ENCODE measurements around the gene CDC14B. TPM values are rescaled to one million over a fixed set of nuclear protein-coding genes. Genes with fewer than 3 reads are reported as not detected.
"Not testable (repeated sequence)": the region's sequence is repeated elsewhere in the genome, so short reads cannot be mapped to it uniquely, and the experiment has no call there.

The CDC14B gene
- total RNA-seq, 6 donors from 2014 or later, result 6.0 to 28.5 (median 12.7) TPM

DNA sequence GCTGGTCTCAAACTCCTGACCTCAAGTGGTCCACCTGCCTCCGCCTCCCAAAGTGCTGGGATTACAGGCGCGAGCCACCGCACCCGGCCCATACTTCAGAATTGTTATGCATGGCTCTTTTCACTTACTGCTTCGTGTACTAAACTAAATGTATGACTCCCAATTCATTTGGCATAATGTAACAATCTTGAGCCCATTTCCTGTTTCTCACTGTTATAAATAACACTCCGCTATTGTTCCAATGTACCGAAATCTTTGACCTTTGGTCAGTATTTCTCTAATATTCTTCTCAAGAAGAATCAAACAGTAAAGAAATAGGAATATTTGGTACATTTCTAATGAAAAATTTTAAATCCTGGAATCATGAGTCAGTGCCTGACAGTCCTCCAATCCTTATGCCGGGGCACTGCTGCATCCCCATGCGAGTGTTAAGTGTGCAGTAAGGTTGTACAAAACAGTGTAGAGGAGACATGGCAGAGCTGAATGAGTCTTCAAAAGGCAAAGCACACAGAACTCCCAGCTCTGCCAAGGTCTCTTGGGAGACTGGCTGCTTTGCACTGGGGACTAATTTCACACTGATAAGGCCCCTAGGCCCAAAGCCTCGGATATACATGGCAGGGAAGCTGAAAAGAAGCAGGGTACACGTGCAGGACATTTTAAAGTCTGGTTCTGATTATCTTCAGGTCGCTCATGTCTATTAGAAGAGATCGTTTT lies 111.3 kb downstream of the CDC14B start:
- WGBS, 2 donors, result 79 to 84% methylated on average over 14 of the region's 14 CpGs
- no peaks in the 10 kb centered on the region for H3K27me3 ChIP-seq
- no peak overlapping the region for H3K27ac ChIP-seq
- no peaks in the 10 kb centered on the region for H3K36me3 ChIP-seq
- TF ChIP-seq, protein P1, sequence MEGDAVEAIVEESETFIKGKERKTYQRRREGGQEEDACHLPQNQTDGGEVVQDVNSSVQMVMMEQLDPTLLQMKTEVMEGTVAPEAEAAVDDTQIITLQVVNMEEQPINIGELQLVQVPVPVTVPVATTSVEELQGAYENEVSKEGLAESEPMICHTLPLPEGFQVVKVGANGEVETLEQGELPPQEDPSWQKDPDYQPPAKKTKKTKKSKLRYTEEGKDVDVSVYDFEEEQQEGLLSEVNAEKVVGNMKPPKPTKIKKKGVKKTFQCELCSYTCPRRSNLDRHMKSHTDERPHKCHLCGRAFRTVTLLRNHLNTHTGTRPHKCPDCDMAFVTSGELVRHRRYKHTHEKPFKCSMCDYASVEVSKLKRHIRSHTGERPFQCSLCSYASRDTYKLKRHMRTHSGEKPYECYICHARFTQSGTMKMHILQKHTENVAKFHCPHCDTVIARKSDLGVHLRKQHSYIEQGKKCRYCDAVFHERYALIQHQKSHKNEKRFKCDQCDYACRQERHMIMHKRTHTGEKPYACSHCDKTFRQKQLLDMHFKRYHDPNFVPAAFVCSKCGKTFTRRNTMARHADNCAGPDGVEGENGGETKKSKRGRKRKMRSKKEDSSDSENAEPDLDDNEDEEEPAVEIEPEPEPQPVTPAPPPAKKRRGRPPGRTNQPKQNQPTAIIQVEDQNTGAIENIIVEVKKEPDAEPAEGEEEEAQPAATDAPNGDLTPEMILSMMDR (IDR thresholded peaks at IDR 0.05), result no peak
- TF ChIP-seq POLR2AphosphoS5 (IDR thresholded peaks at IDR 0.05) (no peak), EP300 (IDR thresholded peaks at IDR 0.05) (no peak), POLR2A (IDR thresholded peaks at IDR 0.05) (no peak)
- H3K4me3 ChIP-seq, result no peak overlapping the region
- H3K4me1 ChIP-seq, result peaks cover 0 to 9% (median 4%) of the 10 kb centered on the region in 4 donors
- H3K9me3 ChIP-seq, result no peaks in the 10 kb centered on the region
- ATAC-seq (ENCODE audit: low FRiP score in 2 of 2), result no peak
- DNase-seq, result no peak

DNA sequence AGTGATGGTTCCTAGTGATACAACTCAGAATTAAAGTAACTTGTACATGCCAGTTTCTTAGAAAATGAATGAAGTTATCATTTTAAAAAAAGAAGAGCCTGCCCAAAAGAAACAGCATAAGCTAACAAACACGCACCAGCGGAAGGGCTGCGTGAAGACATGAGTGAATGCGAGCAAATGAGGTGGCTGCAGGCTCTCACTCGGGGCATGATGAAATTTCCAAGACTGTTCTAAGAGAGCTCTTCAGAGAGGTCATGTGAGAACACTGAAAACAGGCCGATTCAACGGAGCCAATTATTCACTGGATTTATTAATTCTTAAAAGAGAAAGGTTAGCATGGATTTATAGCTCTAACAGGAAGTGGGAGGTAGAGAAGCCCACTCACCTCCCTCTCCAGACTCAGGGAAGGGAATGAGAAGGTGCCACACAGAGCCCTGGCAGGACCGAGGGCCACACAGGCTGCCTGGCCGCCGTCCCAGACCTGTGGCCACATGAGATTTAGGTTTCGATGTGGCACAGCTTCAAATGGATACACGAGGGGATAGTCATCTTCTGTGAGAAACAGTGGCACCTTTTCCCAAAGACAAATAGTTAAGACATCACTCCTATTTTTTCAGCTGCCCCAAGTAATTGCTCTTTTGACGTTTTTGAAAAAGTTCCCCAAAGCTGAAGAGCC lies 114.2 kb downstream of the CDC14B start:
- H3K4me3 ChIP-seq, result peak overlapping the region in 2 of 4 donors; percentile 10 to 15
- WGBS, 2 donors, result 59 to 68% methylated on average over 13 of the region's 13 CpGs
- no peaks in the 10 kb centered on the region for H3K36me3 ChIP-seq
- H3K9me3 ChIP-seq, result no peaks in the 10 kb centered on the region
- H3K27me3 ChIP-seq, result no peaks in the 10 kb centered on the region
- H3K27ac ChIP-seq, result peak overlapping the region in 3 of 4 donors; percentile 35 to 52 (median 45)
- peak; percentile 66 to 82 for ATAC-seq (ENCODE audit: low FRiP score in 2 of 2)
- TF ChIP-seq POLR2A (IDR thresholded peaks at IDR 0.05), result no peak
- TF ChIP-seq EP300 (IDR thresholded peaks at IDR 0.05), result no peak
- TF ChIP-seq POLR2AphosphoS5 (IDR thresholded peaks at IDR 0.05), result no peak
- TF ChIP-seq, protein P1 (IDR thresholded peaks at IDR 0.05), result no peak
- H3K4me1 ChIP-seq, result peaks cover 0 to 5% (median 2%) of the 10 kb centered on the region in 4 donors
- DNase-seq, result peak; percentile 59 to 69

DNA sequence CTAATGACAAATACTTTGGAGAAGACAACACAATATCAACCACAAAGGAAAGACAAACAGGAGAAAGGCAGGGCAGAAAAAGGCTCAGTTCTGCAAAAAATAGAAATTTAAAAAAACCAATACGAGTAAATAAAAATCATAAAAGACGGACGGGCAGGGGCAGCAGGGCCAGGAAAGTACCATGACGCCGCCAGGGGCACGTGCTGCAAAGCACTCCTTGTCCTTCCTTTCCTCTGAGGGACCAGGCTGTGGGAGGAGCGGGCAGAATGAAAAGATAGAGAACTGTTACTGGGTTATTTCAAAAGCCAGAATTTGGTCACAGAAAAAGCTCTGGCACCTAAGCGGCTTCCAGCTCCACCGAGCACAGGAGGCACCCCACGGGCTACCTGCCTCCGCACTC lies 115.7 kb downstream of the CDC14B start:
- Histone ChIP-seq H3K4me1 (peaks cover 0 to 5% (median 2%) of the 10 kb centered on the region in 4 donors), H3K27me3 (no peaks in the 10 kb centered on the region), H3K27ac (no peak overlapping the region), H3K4me3 (no peak overlapping the region), H3K9me3 (no peaks in the 10 kb centered on the region), H3K36me3 (no peaks in the 10 kb centered on the region)
- no peak for TF ChIP-seq POLR2AphosphoS5 (IDR thresholded peaks at IDR 0.05)
- TF ChIP-seq, protein P1 (IDR thresholded peaks at IDR 0.05), result no peak
- no peak for TF ChIP-seq POLR2A (IDR thresholded peaks at IDR 0.05)
- TF ChIP-seq EP300 (IDR thresholded peaks at IDR 0.05), result no peak
- ATAC-seq (ENCODE audit: low FRiP score in 2 of 2), result no peak
- WGBS, 2 donors, result 91 to 92% methylated on average over 11 of the region's 11 CpGs
- DNase-seq, result no peak

DNA sequence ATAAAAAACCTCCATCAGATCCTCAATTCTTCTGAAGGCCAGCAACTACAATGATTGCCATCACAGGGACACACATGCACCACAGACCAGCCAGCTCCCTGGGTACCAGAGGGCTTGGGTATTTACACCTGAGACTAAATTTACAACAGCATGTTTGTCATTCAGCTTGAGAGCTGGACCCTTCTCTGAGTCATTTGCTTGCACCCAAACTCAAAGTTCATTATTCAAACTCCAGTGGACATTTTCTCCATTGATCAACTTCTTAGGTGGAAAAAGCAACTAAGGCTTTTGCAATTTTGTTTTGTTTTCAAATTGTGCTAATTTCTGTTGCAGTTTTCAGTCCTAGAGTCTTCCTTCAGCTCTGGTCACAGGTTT lies 116.3 kb downstream of the CDC14B start:
- not testable (repeated sequence) for H3K4me1 ChIP-seq; ATAC-seq (ENCODE audit: low FRiP score in 2 of 2); H3K36me3 ChIP-seq; DNase-seq; H3K27me3 ChIP-seq; H3K9me3 ChIP-seq; H3K27ac ChIP-seq; H3K4me3 ChIP-seq

DNA sequence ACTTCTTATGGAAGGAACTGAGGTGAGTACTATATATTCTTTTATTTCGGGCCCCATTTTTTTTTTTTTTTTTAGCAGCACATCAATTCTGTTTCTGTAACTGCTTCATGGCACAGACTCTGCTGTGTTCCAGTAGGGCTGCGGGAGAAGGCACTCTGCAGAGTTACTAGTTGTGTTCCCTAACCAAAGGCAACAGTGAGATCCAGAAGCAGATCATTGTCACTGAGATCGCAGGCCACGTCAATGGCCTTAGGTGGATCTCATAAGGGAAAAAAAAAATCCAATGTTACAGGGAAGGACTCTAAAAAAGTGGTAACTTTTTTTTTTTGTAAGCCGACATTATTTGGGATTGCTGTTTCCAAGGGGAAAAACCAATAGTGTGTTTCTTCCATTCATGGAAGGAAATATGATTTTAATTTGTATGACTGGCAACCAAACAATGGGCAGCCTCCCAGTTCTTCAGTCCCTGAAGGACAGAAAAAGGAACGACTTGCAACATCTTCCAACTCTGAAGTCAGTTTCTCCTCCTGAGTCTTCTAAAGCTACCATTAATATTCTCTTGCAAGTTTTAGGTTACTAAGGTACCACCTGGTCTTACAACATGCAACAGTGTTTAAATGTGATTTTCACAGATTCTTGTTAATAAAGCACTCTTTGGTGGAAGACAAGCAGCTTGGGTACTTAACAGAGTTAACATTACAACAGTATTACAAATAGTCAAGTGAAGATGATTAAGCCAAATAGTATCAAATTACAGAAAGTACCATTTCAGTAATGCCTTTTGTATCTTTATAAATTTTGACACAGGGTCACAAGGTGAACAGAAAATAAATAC lies 116.9 kb downstream of the CDC14B start:
- no peak for DNase-seq
- Histone ChIP-seq H3K4me1 (peaks cover 0 to 3% (median 0%) of the 10 kb centered on the region in 4 donors), H3K27ac (no peak overlapping the region), H3K36me3 (no peaks in the 10 kb centered on the region), H3K9me3 (no peaks in the 10 kb centered on the region), H3K27me3 (no peaks in the 10 kb centered on the region), H3K4me3 (no peak overlapping the region)
- WGBS, 2 donors, result 82 to 93% methylated on average over 6 of the region's 6 CpGs
- peak in 1 of 2 donors; percentile 49 for ATAC-seq (ENCODE audit: low FRiP score in 2 of 2)
- TF ChIP-seq, protein P1 (IDR thresholded peaks at IDR 0.05), result no peak
- TF ChIP-seq POLR2AphosphoS5 (IDR thresholded peaks at IDR 0.05), result no peak
- TF ChIP-seq POLR2A (IDR thresholded peaks at IDR 0.05), result no peak
- TF ChIP-seq EP300 (IDR thresholded peaks at IDR 0.05), result no peak

Data from upper lobe of left lung (tissue), 6 donors.